HEK293T (cell line): ENCODE results near the gene VANGL2.

Experiments
- CTCF ChIA-PET: fragments of 350-600 bp; formaldehyde crosslinking; extraction: SDS; loops from one replicate; lab custom pipeline; 2021; ENCODE audit warnings: antibody characterized with exemption, inconsistent platforms; lab: Yijun Ruan, JAX
- POLR2A ChIA-PET: fragments of 350-600 bp; formaldehyde crosslinking; extraction: SDS; loops from one replicate; lab custom pipeline; 2020; ENCODE audit warnings: antibody characterized with exemption, inconsistent platforms; lab: Yijun Ruan, JAX
- DNase-seq: peaks from one replicate; pipeline ENCODE4 v3.0.0; 2012; ENCODE audit warnings: mixed read lengths; ENCODE audit errors: extremely low spot score
- ARNT ChIP-seq: fragments of 450-650 bp; IDR thresholded peaks from 2 replicates; pipeline ENCODE4 v1.6.1; 2017; ENCODE audit warnings: mild to moderate bottlenecking
- BHLHE40 ChIP-seq: fragments of 450-650 bp; IDR thresholded peaks from 2 replicates; pipeline ENCODE4 v1.6.1; 2016; ENCODE audit warnings: mild to moderate bottlenecking, moderate library complexity, borderline replicate concordance
- CTBP1 ChIP-seq: fragments of 450-650 bp; IDR thresholded peaks from 2 replicates; pipeline ENCODE4 v1.6.1; 2016; ENCODE audit warnings: borderline replicate concordance
- ELF4 ChIP-seq: fragments of 450-650 bp; IDR thresholded peaks from 2 replicates; pipeline ENCODE4 v1.6.1; 2017; ENCODE audit warnings: antibody characterized with exemption
- FOXA1 ChIP-seq: fragments of 450-650 bp; IDR thresholded peaks from 2 replicates; pipeline ENCODE4 v1.6.1; 2016; ENCODE audit warnings: mild to moderate bottlenecking
- FOXK2 ChIP-seq: fragments of 450-650 bp; IDR thresholded peaks from 2 replicates; pipeline ENCODE4 v1.6.1; 2016; ENCODE audit warnings: mild to moderate bottlenecking
- FOXM1 ChIP-seq: fragments of 450-650 bp; IDR thresholded peaks from 2 replicates; pipeline ENCODE4 v1.6.1; 2017; ENCODE audit warnings: mild to moderate bottlenecking, borderline replicate concordance
- HDGF ChIP-seq: fragments of 450-650 bp; IDR thresholded peaks from 2 replicates; pipeline ENCODE4 v1.6.1; 2017; ENCODE audit warnings: antibody characterized with exemption, borderline replicate concordance
- L3MBTL2 ChIP-seq: fragments of 450-650 bp; conservative IDR thresholded peaks from 2 replicates; pipeline ENCODE4 v1.6.1; 2016; ENCODE audit warnings: mild to moderate bottlenecking
- LEF1 ChIP-seq: fragments of 450-650 bp; IDR thresholded peaks from 2 replicates; pipeline ENCODE4 v1.6.1; 2017; ENCODE audit warnings: mild to moderate bottlenecking, borderline replicate concordance
- NFRKB ChIP-seq: fragments of 450-650 bp; IDR thresholded peaks from 2 replicates; pipeline ENCODE4 v1.6.1; 2016; ENCODE audit warnings: mild to moderate bottlenecking, moderate library complexity
- PKNOX1 ChIP-seq: fragments of 450-650 bp; IDR thresholded peaks from 2 replicates; pipeline ENCODE4 v1.6.1; 2016
- SP1 ChIP-seq: fragments of 450-650 bp; IDR thresholded peaks from 2 replicates; pipeline ENCODE4 v1.6.1; 2017
- SUZ12 ChIP-seq: fragments of 450-650 bp; IDR thresholded peaks from 2 replicates; pipeline ENCODE4 v1.6.1; 2016; ENCODE audit warnings: mild to moderate bottlenecking
- TARDBP ChIP-seq: fragments of 450-650 bp; IDR thresholded peaks from 2 replicates; pipeline ENCODE4 v1.6.1; 2016
- ZNF384 ChIP-seq: fragments of 450-650 bp; IDR thresholded peaks from 2 replicates; pipeline ENCODE4 v1.6.1; 2016

Gene VANGL2

GRCh38 chr1:160399544-160400222 is 681 bp upstream of the VANGL2 start:
- ChIA-PET POLR2A (no interaction called here), CTCF (no interaction called here)
- no peak for TF ChIP-seq SUZ12
- TF ChIP-seq ARNT = no peak
- TF ChIP-seq NFRKB = no peak
- TF ChIP-seq ELF4 = no peak
- TF ChIP-seq FOXK2 = no peak
- TF ChIP-seq LEF1 = no peak
- no peak for TF ChIP-seq TARDBP
- no peak for TF ChIP-seq HDGF
- TF ChIP-seq SP1 = no peak
- no peak for TF ChIP-seq L3MBTL2
- TF ChIP-seq ZNF384 = no peak
- TF ChIP-seq FOXM1 = no peak
- no peak for TF ChIP-seq BHLHE40
- TF ChIP-seq PKNOX1 = no peak
- DNase-seq = no peak

GRCh38 chr1:160400646-160401486 is 502 bp downstream of the VANGL2 start:
- TF ChIP-seq LEF1 (no peak), FOXK2 (no peak), CTBP1 (no peak), ARNT (no peak), FOXA1 (no peak), ZNF384 (no peak), L3MBTL2 (no peak), ELF4 (no peak), SP1 (no peak), SUZ12 (no peak), TARDBP (no peak), HDGF (no peak), FOXM1 (no peak)
- ChIA-PET POLR2A (no interaction called here), CTCF (no interaction called here)
- peak; percentile 57 for DNase-seq

GRCh38 chr1:160401487-160401805 is 1.1 kb downstream of the VANGL2 start:
- ChIA-PET CTCF (no interaction called here), POLR2A (no interaction called here)
- TF ChIP-seq ELF4 = no peak
- TF ChIP-seq PKNOX1 = no peak
- no peak for TF ChIP-seq FOXM1
- TF ChIP-seq ZNF384 = no peak
- TF ChIP-seq CTBP1 = no peak
- no peak for TF ChIP-seq LEF1
- no peak for DNase-seq

- TF ChIP-seq FOXM1 = no peak
- TF ChIP-seq ELF4 = no peak
- no peak for TF ChIP-seq ARNT
- ChIA-PET POLR2A (no interaction called here), CTCF (no interaction called here)
- no peak for DNase-seq
These were observed 1.8 kb downstream of the VANGL2 start for GRCh38 chr1:160402001-160402795.

GRCh38 chr1:160403244-160403643 is 2.9 kb downstream of the VANGL2 start:
- no peak for TF ChIP-seq CTBP1
- TF ChIP-seq NFRKB = no peak
- no peak for TF ChIP-seq ELF4
- no peak for TF ChIP-seq SUZ12
- no peak for TF ChIP-seq FOXA1
- no peak for TF ChIP-seq PKNOX1
- no peak for TF ChIP-seq L3MBTL2
- no peak for TF ChIP-seq ARNT
- POLR2A ChIA-PET = interaction anchor here (0.9 kb wide), 1 partner anchor 27 kb away, joined by 3 read pairs; no protein-coding TSS in a partner anchor

GRCh38 chr1:160404094-160404493 is 3.7 kb downstream of the VANGL2 start:
- ChIA-PET CTCF (no interaction called here), POLR2A (interaction anchor here (0.9 kb wide), 1 partner anchor 28 kb away, joined by 3 read pairs; no protein-coding TSS in a partner anchor)
- no peak for TF ChIP-seq FOXA1
- no peak for TF ChIP-seq BHLHE40
- TF ChIP-seq CTBP1 = no peak
- no peak for TF ChIP-seq PKNOX1
- no peak for TF ChIP-seq ELF4
- no peak for TF ChIP-seq TARDBP
- TF ChIP-seq LEF1 = no peak
- no peak for TF ChIP-seq SP1
- no peak for TF ChIP-seq NFRKB
- no peak for TF ChIP-seq L3MBTL2
- no peak for TF ChIP-seq FOXK2
- TF ChIP-seq SUZ12 = no peak
- TF ChIP-seq HDGF = no peak
- TF ChIP-seq FOXM1 = no peak
- TF ChIP-seq ARNT = no peak
- TF ChIP-seq ZNF384 = no peak
- no peak for DNase-seq

More at GRCh38 chr1:160403244-160403643, 2.9 kb downstream of the VANGL2 start:
- CTCF ChIA-PET = no interaction called here
- no peak for DNase-seq
